ENCODE measurements around the gene GPR149. TPM values are rescaled to one million over a fixed set of nuclear protein-coding genes. Genes with fewer than 3 reads are reported as not detected.

GPR149 gene
- total RNA-seq, 1 experiment from 2014 or later: not detected

DNA sequence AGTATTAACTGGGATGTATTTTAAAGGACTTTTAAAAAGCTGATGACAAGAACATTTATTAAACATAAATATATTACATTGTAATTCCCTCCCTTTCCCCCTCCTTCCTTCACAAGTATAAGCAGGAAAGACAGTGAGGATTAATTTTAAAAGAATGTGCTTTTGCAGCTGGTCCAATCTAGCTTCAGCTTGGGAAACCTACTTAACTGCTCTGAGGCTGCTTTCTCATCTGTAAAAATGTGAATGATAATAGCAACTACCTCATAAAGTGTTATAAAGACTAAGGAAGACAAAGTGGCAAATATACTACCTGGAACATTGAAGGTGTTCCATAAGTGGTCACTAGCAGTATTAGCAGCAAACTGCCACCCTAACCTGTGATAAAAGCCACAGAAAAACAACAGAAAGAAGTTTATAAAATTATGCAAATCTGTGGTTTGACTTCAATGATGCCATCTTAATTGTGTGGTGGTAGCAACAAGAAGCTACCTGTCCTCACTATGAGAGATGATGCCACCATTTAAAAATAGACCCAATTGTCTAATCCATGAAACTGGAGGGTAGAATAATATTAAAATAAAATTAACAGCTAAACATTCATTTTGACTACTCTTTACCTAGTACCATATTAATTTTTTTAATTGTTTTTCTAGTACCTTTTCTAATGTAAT is 125.7 kb downstream of the GPR149 start:
- no peak for DNase-seq
- H3K4me3 ChIP-seq: no peak overlapping the region
- no peaks in the 10 kb centered on the region for H3K9me3 ChIP-seq
- no peaks in the 10 kb centered on the region for H3K27me3 ChIP-seq
- H3K36me3 ChIP-seq: peaks cover 91% of the 10 kb centered on the region

DNA sequence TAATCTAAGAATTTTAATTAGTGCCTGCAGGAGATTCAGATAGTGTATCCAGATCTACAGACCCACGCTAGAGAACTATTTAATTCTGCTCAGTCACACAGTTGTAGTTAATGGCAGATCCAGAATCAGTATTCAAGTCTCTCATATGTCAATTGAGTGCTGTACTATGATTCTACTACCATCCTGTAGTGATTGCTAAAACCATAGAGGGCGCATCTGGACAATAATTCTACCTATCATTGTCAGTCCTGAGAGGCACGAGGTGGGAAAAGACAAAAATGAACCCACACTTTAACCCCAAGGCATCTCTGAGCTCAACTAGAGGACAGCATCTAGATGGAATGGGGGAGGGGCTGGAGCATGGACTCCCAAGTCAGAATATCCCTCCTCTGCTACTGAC is 128.4 kb downstream of the GPR149 start:
- peaks cover 74% of the 10 kb centered on the region for H3K36me3 ChIP-seq

DNA sequence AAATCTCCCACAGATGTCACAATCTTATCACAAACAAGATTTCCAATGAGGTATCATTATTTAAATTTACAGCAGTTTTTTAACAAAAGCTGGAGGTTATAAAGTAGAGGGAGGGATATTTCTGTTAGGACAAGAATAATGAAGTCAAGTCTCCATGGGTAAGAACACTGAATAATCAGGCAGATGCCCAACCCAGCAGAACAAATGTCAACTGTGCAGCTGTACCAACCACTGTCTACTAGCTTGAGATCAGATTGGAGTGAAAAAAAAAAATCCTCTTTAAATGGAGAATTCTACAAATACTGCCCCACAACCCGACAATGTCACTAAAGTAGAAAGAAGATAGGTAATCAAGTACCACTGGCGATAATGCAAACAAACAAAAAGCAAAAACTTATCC is 136.0 kb downstream of the GPR149 start:
- peaks cover 64% of the 10 kb centered on the region for H3K36me3 ChIP-seq
- no peak for DNase-seq

More for the DNA sequence above, 128.4 kb downstream of the GPR149 start:
- Histone ChIP-seq H3K27me3 (no peaks in the 10 kb centered on the region), H3K9me3 (no peaks in the 10 kb centered on the region), H3K4me3 (no peak overlapping the region)
- DNase-seq: no peak

DNA sequence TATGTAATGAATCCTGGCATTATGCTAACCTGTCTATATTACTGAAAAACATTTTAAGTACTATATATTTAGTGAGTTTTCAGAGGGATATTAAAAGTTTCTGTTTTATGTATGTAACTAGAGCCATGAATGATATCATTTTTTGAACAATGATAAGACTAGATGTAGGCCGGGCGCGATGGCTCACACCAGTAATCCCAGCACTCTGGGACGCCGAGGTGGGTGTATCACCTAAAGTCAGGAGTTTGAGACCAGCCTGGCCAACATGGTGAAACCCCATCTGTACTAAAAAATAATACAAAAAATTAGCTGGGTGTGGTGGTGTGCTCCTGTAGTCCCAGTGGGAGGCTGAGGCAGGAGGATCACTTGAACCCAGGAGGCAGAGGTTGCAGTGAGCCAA is 139.8 kb downstream of the GPR149 start:
- no peak for DNase-seq
- Histone ChIP-seq H3K27me3 (no peaks in the 10 kb centered on the region), H3K36me3 (peaks cover 66% of the 10 kb centered on the region), H3K4me3 (no peak overlapping the region), H3K9me3 (no peaks in the 10 kb centered on the region)

More for the DNA sequence above, 136.0 kb downstream of the GPR149 start:
- Histone ChIP-seq H3K4me3 (no peak overlapping the region), H3K27me3 (no peaks in the 10 kb centered on the region), H3K9me3 (no peaks in the 10 kb centered on the region)

Other genes with a start within 250 kb of the GPR149 start
- gene DHX36, start 105.7 kb downstream of the GPR149 start, total RNA-seq (2014; rRNA removed; shearing (Covaris generic); ENCODE audit: low replicate concordance): 24.2 and 30.8 TPM in 2 replicates

Measured in MG63 (cell line).